Right atrium auricular region (tissue), 2 donors: ENCODE measurements around the gene MAML2. TPM values are rescaled to one million over a fixed set of nuclear protein-coding genes. Genes with fewer than 3 reads are reported as not detected.

ENCODE experiments used
- DNase-seq: peaks from one replicate; pipeline ENCODE4 v3.0.0-alpha.2; 2019; ENCODE audit warnings: low spot score
- H3K27ac ChIP-seq, 2 donors: fragments of 200-600 bp; sonication (generic); 1 replicate in 1 of 2; 2 replicates in 1 of 2; pipeline ENCODE4 v1.5.1; 2016 to 2019
- H3K27me3 ChIP-seq, 2 donors: fragments of 200-600 bp; sonication (generic); one replicate each; pipeline versions ENCODE4 v1.5.1 to v1.6.0; 2017 to 2019
- H3K36me3 ChIP-seq: fragments of 200-600 bp; sonication (generic); one replicate; pipeline ENCODE4 v1.5.1; 2016
- H3K4me1 ChIP-seq, 2 donors: fragments of 200-600 bp; sonication (generic); one replicate each; pipeline versions ENCODE4 v1.5.1 to v1.6.0; 2017 to 2019
- H3K4me3 ChIP-seq, 2 donors: fragments of 200-600 bp; sonication (generic); 1 replicate in 1 of 2; 2 replicates in 1 of 2; pipeline ENCODE4 v1.5.1; 2017 to 2019; ENCODE audit warnings: mild to moderate bottlenecking in 1 of 2, moderate library complexity in 1 of 2
- H3K9me3 ChIP-seq, 2 donors: fragments of 200-600 bp; sonication (generic); one replicate each; pipeline ENCODE4 v1.5.1; 2019
- total RNA-seq, 2 donors: library from RNA; depleted of rRNA; stranded (reverse); fragments of >200 nt; gene quantifications; one replicate each; pipeline ENCODE4 v1.1.0, GENCODE V29; 2016
- TF ChIP-seq, protein P1 (sequence below), 2 donors: fragments of 200-600 bp; sonication (generic); IDR thresholded peaks; one replicate each; pipeline ENCODE4 v1.5.1; 2019; ENCODE audit warnings: antibody characterized with exemption in 2 of 2

MAML2 gene
- total RNA-seq, 2 donors from 2014 or later, result 7.6 to 16.6 TPM

DNA sequence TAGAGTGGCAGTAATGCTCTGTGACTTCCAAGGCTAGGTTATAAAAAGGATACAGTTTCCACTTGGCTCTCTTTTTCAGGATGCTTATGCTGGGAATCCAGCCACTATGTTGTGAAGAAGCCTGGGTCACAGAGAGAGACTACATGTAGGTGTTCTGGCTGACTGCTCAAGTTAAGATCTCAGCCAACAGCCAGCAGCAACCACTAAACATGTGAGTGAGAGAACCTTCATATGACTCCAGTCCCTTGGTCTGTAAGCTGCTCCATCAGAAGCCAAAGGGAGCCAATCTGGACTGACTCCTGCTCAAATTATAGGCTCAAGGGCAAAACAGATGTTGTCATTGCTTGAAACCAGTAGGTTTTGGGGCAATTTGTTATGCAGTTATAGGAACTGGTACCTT, 162.7 kb downstream of the MAML2 start:
- TF ChIP-seq, protein P1, sequence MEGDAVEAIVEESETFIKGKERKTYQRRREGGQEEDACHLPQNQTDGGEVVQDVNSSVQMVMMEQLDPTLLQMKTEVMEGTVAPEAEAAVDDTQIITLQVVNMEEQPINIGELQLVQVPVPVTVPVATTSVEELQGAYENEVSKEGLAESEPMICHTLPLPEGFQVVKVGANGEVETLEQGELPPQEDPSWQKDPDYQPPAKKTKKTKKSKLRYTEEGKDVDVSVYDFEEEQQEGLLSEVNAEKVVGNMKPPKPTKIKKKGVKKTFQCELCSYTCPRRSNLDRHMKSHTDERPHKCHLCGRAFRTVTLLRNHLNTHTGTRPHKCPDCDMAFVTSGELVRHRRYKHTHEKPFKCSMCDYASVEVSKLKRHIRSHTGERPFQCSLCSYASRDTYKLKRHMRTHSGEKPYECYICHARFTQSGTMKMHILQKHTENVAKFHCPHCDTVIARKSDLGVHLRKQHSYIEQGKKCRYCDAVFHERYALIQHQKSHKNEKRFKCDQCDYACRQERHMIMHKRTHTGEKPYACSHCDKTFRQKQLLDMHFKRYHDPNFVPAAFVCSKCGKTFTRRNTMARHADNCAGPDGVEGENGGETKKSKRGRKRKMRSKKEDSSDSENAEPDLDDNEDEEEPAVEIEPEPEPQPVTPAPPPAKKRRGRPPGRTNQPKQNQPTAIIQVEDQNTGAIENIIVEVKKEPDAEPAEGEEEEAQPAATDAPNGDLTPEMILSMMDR (IDR thresholded peaks at IDR 0.05), result no peak
- no peaks in the 10 kb centered on the region for H3K9me3 ChIP-seq
- H3K27ac ChIP-seq, result no peak overlapping the region
- H3K36me3 ChIP-seq, result no peaks in the 10 kb centered on the region
- DNase-seq, result no peak
- H3K4me1 ChIP-seq, result no peaks in the 10 kb centered on the region
- H3K4me3 ChIP-seq, result no peak overlapping the region
- H3K27me3 ChIP-seq, result no peaks in the 10 kb centered on the region

DNA sequence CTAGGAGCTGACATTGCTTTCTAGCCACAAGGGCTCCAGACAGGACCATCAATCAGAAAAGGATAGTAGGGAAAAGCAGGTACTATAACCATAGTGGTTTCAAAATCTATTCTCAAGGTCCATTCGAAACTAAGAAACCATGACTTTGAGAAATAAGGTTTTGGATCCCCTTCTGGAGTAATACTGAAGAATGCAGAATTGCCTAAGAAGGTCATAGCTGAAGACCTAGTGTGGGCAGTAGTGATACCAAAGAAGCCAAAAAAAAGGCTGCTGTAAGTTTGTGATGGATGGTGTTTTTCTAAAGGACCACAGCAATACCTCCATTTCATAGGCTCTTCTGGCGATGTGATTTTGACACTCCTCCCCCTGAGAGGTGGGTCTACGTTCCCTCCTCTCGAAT, 163.1 kb downstream of the MAML2 start:
- no peak for DNase-seq
- H3K4me3 ChIP-seq, result no peak overlapping the region
- TF ChIP-seq, protein P1 (IDR thresholded peaks at IDR 0.05), result no peak
- no peak overlapping the region for H3K27ac ChIP-seq
- no peaks in the 10 kb centered on the region for H3K36me3 ChIP-seq
- H3K27me3 ChIP-seq, result no peaks in the 10 kb centered on the region
- H3K4me1 ChIP-seq, result no peaks in the 10 kb centered on the region
- no peaks in the 10 kb centered on the region for H3K9me3 ChIP-seq

DNA sequence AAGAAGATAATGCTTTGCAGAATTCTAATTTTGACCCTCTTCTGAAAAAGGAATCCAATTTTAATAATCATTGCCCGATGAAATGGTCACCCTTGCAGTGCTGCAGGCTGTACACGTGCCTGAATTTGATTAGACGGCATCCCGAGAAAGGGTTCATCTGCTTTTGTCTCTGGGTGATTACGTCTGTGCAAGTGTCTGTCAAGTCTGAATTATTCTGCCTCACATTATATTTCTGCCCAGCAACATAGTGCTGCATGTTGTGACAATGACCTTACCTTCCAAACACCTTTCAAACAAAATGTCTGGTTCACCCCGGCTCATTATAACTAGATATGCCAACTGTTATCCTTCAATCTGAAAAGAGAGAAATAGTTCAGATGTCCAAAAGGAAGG, 164.1 kb downstream of the MAML2 start:
- no peaks in the 10 kb centered on the region for H3K4me1 ChIP-seq
- no peak for DNase-seq
- H3K4me3 ChIP-seq, result no peak overlapping the region
- H3K27me3 ChIP-seq, result no peaks in the 10 kb centered on the region
- H3K9me3 ChIP-seq, result no peaks in the 10 kb centered on the region
- H3K36me3 ChIP-seq, result no peaks in the 10 kb centered on the region
- TF ChIP-seq, protein P1 (IDR thresholded peaks at IDR 0.05), result no peak
- no peak overlapping the region for H3K27ac ChIP-seq

DNA sequence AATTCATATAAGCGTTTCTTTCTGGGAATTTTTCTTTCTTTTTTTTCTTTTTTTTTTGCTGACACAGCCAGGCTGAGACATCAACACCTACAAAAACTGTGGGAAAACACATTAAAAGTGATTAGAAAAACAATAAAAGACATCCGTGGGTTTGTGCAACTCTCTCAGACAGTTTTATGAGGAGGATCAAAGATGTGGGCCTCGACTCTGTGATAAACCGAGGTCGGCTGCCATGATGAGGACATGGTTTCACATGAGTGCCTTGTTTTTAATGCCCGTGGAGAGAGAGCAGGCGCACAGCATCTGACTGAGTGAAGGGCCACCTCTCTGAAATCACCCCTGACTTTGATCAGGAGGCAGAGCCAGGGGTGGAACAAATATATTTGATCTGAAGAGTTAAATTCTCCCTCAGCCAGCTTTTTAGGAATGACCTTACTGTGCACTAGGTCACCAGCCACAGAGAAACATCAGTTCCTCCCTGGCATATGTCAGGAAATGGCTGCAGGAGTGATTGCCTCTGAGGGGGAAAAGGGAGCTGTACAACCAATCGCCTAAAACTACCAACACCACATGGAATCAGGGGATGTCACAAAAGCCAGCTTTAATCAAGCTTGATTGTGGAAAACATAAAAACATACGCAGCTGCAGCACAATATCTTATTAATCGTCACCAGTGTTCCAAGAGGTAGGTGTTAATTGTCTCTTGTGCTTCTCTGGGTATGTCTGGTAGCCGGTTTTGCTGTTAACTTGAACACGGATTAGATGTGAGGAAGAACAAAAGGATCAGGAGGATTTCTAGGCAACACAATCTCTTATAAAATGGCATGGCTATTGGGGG, 164.7 kb downstream of the MAML2 start:
- no peaks in the 10 kb centered on the region for H3K9me3 ChIP-seq
- no peaks in the 10 kb centered on the region for H3K27me3 ChIP-seq
- no peak overlapping the region for H3K4me3 ChIP-seq
- TF ChIP-seq, protein P1 (IDR thresholded peaks at IDR 0.05), result no peak
- H3K4me1 ChIP-seq, result no peaks in the 10 kb centered on the region
- H3K36me3 ChIP-seq, result no peaks in the 10 kb centered on the region
- H3K27ac ChIP-seq, result no peak overlapping the region
- no peak for DNase-seq

DNA sequence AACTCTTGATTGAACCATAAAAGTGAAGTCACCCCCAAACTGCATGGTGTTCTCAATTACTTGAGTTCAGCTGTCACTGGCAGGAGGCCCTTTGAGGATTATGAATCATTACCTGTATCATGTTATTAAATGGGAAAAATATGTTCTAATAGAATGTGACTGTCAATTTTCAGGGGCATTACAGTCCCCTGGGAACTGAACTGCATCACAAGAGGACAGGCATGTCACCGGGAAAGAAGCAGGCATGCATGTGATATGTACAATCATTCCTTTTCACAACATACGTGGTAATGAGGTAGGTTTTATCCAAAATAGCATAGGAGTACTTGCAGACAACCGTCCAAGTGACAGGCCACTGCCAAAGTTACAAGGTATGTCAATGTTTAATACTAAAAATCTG, 165.8 kb downstream of the MAML2 start:
- Histone ChIP-seq H3K4me1 (no peaks in the 10 kb centered on the region), H3K4me3 (no peak overlapping the region), H3K27me3 (no peaks in the 10 kb centered on the region), H3K36me3 (no peaks in the 10 kb centered on the region), H3K27ac (no peak overlapping the region), H3K9me3 (no peaks in the 10 kb centered on the region)
- TF ChIP-seq, protein P1 (IDR thresholded peaks at IDR 0.05), result no peak
- no peak for DNase-seq

DNA sequence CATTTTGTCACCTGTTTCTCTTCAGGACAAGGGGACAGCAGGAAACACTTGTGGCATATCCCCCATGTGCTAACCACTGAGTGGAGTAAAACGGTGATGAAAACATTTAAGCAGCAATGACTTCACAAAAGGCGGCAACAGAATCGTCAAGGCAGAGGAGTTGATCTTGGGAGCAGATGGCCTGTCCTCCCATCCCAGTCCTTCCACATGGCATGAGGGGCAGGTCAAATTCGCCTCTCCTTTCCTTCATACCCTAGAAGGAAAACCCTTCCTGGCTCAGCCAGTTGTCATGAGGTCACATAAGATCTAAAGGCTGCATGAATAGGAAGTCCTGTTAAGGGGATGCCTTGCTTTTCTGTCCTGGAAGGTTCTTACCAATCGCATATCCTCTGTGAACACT, 169.1 kb downstream of the MAML2 start:
- no peak overlapping the region for H3K4me3 ChIP-seq
- H3K36me3 ChIP-seq, result no peaks in the 10 kb centered on the region
- H3K9me3 ChIP-seq, result no peaks in the 10 kb centered on the region
- no peak overlapping the region for H3K27ac ChIP-seq
- TF ChIP-seq, protein P1 (IDR thresholded peaks at IDR 0.05), result no peak
- H3K27me3 ChIP-seq, result no peaks in the 10 kb centered on the region
- DNase-seq, result no peak
- peaks cover 0 to 7% of the 10 kb centered on the region in 2 donors for H3K4me1 ChIP-seq
